ENCODE results near the gene SLC9A2. TPM values are rescaled to one million over a fixed set of nuclear protein-coding genes. Genes with fewer than 3 reads are reported as not detected.

Gene SLC9A2
- total RNA-seq, 2 donors from 2014 or later: not detected

GRCh38 chr2:102621630-102622029, 2.3 kb downstream of the SLC9A2 start:
- 76 to 81% methylated on average over 3 to 4 of the region's 4 CpGs for WGBS, 2 experiments (ENCODE audit: insufficient coverage in 1 of 2, insufficient read length in 1 of 2)
- H3K4me3 Mint-ChIP-seq: no peak overlapping the region
- Histone ChIP-seq H3K4me1 (ENCODE audit: control insufficient read depth, insufficient read depth, low read length) (no peaks in the 10 kb centered on the region), H3K9ac (ENCODE audit: extremely low read depth, low read length, poor library complexity, severe bottlenecking) (no peak overlapping the region), H3K4me3 (ENCODE audit: low read length) (no peak overlapping the region), H3K36me3 (ENCODE audit: control insufficient read depth, insufficient read depth, low read length) (no peaks in the 10 kb centered on the region), H3K9me3 (ENCODE audit: control insufficient read depth, low read length) (no peaks in the 10 kb centered on the region), H3K27me3 (ENCODE audit: control insufficient read depth, insufficient read depth, low read length, poor library complexity, severe bottlenecking) (peaks cover 77% of the 10 kb centered on the region), H3K27ac (ENCODE audit: low read depth, low read length) (no peak overlapping the region)
- H3K36me3 Mint-ChIP-seq (ENCODE audit: low read depth): no peaks in the 10 kb centered on the region
- H3K9me3 Mint-ChIP-seq: peaks cover 6% of the 10 kb centered on the region
- H3K27ac Mint-ChIP-seq: no peak overlapping the region
- DNase-seq: no peak
- peaks cover 5% of the 10 kb centered on the region for H3K4me1 Mint-ChIP-seq
- TF ChIP-seq CTCF (conservative IDR thresholded peaks at IDR 0.05): no peak
- peaks cover 74% of the 10 kb centered on the region for H3K27me3 Mint-ChIP-seq (ENCODE audit: insufficient read depth)

DNA sequence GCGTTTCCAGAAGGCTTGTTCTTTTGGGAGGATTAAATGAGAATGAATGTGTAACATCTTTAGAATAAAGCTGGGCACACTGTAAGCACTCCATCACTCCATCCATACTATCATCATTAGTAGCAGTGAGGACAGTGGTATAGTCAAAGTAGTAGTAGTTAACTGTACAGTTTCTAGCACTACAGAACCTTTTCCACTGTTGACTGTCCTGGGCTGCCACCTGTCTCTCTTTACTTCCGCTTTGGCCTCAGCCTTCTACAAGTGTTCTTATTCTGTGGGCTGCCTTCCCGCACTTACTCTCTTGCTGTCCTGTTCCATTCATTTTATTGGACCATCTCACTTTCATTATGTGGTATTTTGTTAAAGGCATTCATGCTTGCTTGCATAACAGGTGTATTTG, 3.3 kb downstream of the SLC9A2 start:
- Histone ChIP-seq H3K4me3 (ENCODE audit: low read length) (no peak overlapping the region), H3K9ac (ENCODE audit: extremely low read depth, low read length, poor library complexity, severe bottlenecking) (no peak overlapping the region), H3K9me3 (ENCODE audit: control insufficient read depth, low read length) (no peaks in the 10 kb centered on the region), H3K27ac (ENCODE audit: low read depth, low read length) (no peak overlapping the region), H3K27me3 (ENCODE audit: control insufficient read depth, insufficient read depth, low read length, poor library complexity, severe bottlenecking) (peaks cover 67% of the 10 kb centered on the region), H3K36me3 (ENCODE audit: control insufficient read depth, insufficient read depth, low read length) (no peaks in the 10 kb centered on the region), H3K4me1 (ENCODE audit: control insufficient read depth, insufficient read depth, low read length) (no peaks in the 10 kb centered on the region)
- H3K27me3 Mint-ChIP-seq (ENCODE audit: insufficient read depth): peaks cover 70% of the 10 kb centered on the region
- H3K27ac Mint-ChIP-seq: no peak overlapping the region
- TF ChIP-seq CTCF (conservative IDR thresholded peaks at IDR 0.05): no peak
- WGBS, 2 experiments (ENCODE audit: insufficient coverage in 1 of 2, insufficient read length in 1 of 2): 93 to 100% methylated on average over 1 to 3 of the region's 3 CpGs
- H3K9me3 Mint-ChIP-seq: peaks cover 6% of the 10 kb centered on the region
- H3K36me3 Mint-ChIP-seq (ENCODE audit: low read depth): no peaks in the 10 kb centered on the region
- no peak for DNase-seq
- no peak overlapping the region for H3K4me3 Mint-ChIP-seq
- H3K4me1 Mint-ChIP-seq: peaks cover 5% of the 10 kb centered on the region

GRCh38 chr2:102630458-102630857, 11.1 kb downstream of the SLC9A2 start:
- 62% methylated on average over 3 of the region's 4 CpGs; no CpG with 5 or more reads in 1 of the 2 experiments for WGBS, 2 experiments (ENCODE audit: insufficient coverage in 1 of 2, insufficient read length in 1 of 2)
- Histone ChIP-seq H3K9me3 (ENCODE audit: control insufficient read depth, low read length) (no peaks in the 10 kb centered on the region), H3K27me3 (ENCODE audit: control insufficient read depth, insufficient read depth, low read length, poor library complexity, severe bottlenecking) (peaks cover 32% of the 10 kb centered on the region), H3K9ac (ENCODE audit: extremely low read depth, low read length, poor library complexity, severe bottlenecking) (no peak overlapping the region), H3K27ac (ENCODE audit: low read depth, low read length) (no peak overlapping the region), H3K4me1 (ENCODE audit: control insufficient read depth, insufficient read depth, low read length) (no peaks in the 10 kb centered on the region), H3K4me3 (ENCODE audit: low read length) (no peak overlapping the region), H3K36me3 (ENCODE audit: control insufficient read depth, insufficient read depth, low read length) (no peaks in the 10 kb centered on the region)
- TF ChIP-seq CTCF (conservative IDR thresholded peaks at IDR 0.05): no peak
- no peak for DNase-seq
- Mint-ChIP-seq H3K27me3 (ENCODE audit: insufficient read depth) (peaks cover 44% of the 10 kb centered on the region), H3K27ac (no peak overlapping the region), H3K36me3 (ENCODE audit: low read depth) (no peaks in the 10 kb centered on the region), H3K4me3 (no peak overlapping the region), H3K4me1 (peaks cover 8% of the 10 kb centered on the region), H3K9me3 (peaks cover 2% of the 10 kb centered on the region)
